Measurements from ENCODE around the gene CES2. TPM values are rescaled to one million over a fixed set of nuclear protein-coding genes. Genes with fewer than 3 reads are reported as not detected.

Gene CES2
- total and polyA plus RNA-seq, 9 of the 15 experiments (the other 6 are each of a cell fraction or from before 2014, with no cell fraction given): 2.2 to 37.9 (median 24.4) TPM

DNA sequence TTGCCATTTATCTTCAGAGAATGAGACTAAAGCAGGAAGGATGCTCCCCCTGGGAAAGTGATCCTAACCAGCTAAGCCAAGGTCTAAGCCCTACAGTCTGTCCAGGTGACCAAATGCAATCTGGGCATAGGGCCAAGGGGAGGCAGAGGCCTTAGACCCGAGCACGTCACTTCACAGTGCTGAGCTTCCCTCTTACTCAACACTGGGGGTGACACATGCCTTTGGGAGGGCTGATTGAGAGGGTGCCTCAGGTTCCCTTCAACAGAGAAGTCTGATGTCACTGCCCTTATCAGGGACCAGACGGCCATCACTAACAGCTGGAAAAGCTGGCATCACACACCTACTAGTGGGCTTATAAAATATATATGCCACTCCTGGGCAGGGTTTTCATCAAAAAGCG is 5.1 kb upstream of the CES2 start (continued):
- TF ChIP-seq, protein P1, sequence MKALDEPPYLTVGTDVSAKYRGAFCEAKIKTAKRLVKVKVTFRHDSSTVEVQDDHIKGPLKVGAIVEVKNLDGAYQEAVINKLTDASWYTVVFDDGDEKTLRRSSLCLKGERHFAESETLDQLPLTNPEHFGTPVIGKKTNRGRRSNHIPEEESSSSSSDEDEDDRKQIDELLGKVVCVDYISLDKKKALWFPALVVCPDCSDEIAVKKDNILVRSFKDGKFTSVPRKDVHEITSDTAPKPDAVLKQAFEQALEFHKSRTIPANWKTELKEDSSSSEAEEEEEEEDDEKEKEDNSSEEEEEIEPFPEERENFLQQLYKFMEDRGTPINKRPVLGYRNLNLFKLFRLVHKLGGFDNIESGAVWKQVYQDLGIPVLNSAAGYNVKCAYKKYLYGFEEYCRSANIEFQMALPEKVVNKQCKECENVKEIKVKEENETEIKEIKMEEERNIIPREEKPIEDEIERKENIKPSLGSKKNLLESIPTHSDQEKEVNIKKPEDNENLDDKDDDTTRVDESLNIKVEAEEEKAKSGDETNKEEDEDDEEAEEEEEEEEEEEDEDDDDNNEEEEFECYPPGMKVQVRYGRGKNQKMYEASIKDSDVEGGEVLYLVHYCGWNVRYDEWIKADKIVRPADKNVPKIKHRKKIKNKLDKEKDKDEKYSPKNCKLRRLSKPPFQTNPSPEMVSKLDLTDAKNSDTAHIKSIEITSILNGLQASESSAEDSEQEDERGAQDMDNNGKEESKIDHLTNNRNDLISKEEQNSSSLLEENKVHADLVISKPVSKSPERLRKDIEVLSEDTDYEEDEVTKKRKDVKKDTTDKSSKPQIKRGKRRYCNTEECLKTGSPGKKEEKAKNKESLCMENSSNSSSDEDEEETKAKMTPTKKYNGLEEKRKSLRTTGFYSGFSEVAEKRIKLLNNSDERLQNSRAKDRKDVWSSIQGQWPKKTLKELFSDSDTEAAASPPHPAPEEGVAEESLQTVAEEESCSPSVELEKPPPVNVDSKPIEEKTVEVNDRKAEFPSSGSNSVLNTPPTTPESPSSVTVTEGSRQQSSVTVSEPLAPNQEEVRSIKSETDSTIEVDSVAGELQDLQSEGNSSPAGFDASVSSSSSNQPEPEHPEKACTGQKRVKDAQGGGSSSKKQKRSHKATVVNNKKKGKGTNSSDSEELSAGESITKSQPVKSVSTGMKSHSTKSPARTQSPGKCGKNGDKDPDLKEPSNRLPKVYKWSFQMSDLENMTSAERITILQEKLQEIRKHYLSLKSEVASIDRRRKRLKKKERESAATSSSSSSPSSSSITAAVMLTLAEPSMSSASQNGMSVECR (CRISPR knock-in tag; IDR thresholded peaks at IDR 0.05): no peak
- TF ChIP-seq JUND (IDR thresholded peaks at IDR 0.05; ENCODE audit: borderline replicate concordance, low read depth, low read length): no peak; the same call in 1 of the 2 replicates
- 0 out of 3 replicates have a peak, but pooled peaks have one; percentile 36 for TF ChIP-seq JUND (tag; IDR thresholded peaks at IDR 0.05; ENCODE audit: borderline replicate concordance, low read depth, low read length)
- TF ChIP-seq, protein P2, sequence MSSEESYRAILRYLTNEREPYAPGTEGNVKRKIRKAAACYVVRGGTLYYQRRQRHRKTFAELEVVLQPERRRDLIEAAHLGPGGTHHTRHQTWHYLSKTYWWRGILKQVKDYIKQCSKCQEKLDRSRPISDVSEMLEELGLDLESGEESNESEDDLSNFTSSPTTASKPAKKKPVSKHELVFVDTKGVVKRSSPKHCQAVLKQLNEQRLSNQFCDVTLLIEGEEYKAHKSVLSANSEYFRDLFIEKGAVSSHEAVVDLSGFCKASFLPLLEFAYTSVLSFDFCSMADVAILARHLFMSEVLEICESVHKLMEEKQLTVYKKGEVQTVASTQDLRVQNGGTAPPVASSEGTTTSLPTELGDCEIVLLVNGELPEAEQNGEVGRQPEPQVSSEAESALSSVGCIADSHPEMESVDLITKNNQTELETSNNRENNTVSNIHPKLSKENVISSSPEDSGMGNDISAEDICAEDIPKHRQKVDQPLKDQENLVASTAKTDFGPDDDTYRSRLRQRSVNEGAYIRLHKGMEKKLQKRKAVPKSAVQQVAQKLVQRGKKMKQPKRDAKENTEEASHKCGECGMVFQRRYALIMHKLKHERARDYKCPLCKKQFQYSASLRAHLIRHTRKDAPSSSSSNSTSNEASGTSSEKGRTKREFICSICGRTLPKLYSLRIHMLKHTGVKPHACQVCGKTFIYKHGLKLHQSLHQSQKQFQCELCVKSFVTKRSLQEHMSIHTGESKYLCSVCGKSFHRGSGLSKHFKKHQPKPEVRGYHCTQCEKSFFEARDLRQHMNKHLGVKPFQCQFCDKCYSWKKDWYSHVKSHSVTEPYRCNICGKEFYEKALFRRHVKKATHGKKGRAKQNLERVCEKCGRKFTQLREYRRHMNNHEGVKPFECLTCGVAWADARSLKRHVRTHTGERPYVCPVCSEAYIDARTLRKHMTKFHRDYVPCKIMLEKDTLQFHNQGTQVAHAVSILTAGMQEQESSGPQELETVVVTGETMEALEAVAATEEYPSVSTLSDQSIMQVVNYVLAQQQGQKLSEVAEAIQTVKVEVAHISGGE (CRISPR knock-in tag; IDR thresholded peaks at IDR 0.05): no peak
- TF ChIP-seq MEIS2 (IDR thresholded peaks at IDR 0.05; ENCODE audit: partially characterized antibody): peak; percentile 42
- no peak for TF ChIP-seq OTX1 (CRISPR knock-in tag; IDR thresholded peaks at IDR 0.05)
- no peak for TF ChIP-seq MTF1 (CRISPR knock-in tag; IDR thresholded peaks at IDR 0.05; ENCODE audit: borderline replicate concordance)
- TF ChIP-seq ZSCAN29 (IDR thresholded peaks at IDR 0.05): no peak
- TF ChIP-seq, protein P3, sequence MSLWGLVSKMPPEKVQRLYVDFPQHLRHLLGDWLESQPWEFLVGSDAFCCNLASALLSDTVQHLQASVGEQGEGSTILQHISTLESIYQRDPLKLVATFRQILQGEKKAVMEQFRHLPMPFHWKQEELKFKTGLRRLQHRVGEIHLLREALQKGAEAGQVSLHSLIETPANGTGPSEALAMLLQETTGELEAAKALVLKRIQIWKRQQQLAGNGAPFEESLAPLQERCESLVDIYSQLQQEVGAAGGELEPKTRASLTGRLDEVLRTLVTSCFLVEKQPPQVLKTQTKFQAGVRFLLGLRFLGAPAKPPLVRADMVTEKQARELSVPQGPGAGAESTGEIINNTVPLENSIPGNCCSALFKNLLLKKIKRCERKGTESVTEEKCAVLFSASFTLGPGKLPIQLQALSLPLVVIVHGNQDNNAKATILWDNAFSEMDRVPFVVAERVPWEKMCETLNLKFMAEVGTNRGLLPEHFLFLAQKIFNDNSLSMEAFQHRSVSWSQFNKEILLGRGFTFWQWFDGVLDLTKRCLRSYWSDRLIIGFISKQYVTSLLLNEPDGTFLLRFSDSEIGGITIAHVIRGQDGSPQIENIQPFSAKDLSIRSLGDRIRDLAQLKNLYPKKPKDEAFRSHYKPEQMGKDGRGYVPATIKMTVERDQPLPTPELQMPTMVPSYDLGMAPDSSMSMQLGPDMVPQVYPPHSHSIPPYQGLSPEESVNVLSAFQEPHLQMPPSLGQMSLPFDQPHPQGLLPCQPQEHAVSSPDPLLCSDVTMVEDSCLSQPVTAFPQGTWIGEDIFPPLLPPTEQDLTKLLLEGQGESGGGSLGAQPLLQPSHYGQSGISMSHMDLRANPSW (CRISPR knock-in tag; IDR thresholded peaks at IDR 0.05): no peak
- TF ChIP-seq KDM1A (IDR thresholded peaks at IDR 0.05): peak; percentile 42 to 61; a peak in 2 of 4 replicates
- peak; percentile 24; the same call in 1 of the 2 replicates for TF ChIP-seq TCF3 (CRISPR knock-in tag; IDR thresholded peaks at IDR 0.05)
- TF ChIP-seq, protein P4, sequence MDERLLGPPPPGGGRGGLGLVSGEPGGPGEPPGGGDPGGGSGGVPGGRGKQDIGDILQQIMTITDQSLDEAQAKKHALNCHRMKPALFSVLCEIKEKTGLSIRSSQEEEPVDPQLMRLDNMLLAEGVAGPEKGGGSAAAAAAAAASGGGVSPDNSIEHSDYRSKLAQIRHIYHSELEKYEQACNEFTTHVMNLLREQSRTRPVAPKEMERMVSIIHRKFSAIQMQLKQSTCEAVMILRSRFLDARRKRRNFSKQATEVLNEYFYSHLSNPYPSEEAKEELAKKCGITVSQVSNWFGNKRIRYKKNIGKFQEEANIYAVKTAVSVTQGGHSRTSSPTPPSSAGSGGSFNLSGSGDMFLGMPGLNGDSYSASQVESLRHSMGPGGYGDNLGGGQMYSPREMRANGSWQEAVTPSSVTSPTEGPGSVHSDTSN (CRISPR knock-in tag; IDR thresholded peaks at IDR 0.05; ENCODE audit: low read depth): no peak
- TF ChIP-seq, protein P4 (tag; conservative IDR thresholded peaks at IDR 0.05; ENCODE audit: low read depth): no peak
